GM18508 (cell line): ENCODE results near the gene ASAP2.

Experiments used
- ATAC-seq: cut with Tn5 transposase; IDR thresholded peaks from one replicate; pipeline ENCODE4 v1.9.1; 2021; ENCODE audit warnings: moderate number of reproducible peaks; ENCODE audit not compliant: insufficient read depth, unreplicated experiment

Gene ASAP2

DNA sequence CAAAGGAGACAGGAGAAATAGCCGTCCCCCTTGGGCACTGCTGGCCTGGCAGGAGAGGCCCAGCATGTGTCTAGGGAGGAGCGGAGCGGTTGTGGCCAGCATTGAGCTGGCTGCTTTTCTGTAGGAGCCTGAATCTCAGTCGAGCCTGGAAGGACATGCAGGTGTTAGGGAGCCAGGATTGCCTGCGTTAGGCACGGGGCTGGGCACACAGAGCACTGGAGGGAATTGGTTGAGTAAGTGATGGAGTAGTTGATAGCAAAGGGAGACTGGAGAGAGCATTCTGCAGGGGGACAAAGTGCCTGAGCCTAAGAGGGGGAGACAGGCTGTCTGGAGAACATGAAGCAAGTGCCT lies 22.8 kb downstream of the ASAP2 start:
- ATAC-seq, result no peak

GRCh38 chr2:9230051-9230802 lies 23.6 kb downstream of the ASAP2 start:
- no peak for ATAC-seq

DNA sequence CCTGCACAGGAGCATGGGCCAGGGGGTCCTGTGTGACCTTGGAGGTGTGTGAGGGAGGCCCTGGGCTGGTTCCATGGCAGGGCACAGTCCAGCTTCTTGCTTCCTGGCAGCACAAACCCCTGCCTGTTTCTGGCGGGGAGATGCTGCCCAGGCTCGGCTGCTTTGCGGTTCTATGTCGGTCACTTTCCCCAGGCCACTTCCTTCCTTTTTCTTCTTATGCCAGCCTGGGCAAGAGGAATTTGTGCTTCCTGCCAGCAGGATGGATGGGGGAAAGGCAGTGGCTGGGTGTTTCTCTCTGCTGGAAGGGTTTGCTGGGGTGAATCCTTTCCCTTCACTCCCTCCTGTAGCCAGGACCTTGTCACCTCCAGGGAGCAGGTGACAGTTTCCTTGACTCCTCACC lies 24.3 kb downstream of the ASAP2 start:
- ATAC-seq, result no peak

DNA sequence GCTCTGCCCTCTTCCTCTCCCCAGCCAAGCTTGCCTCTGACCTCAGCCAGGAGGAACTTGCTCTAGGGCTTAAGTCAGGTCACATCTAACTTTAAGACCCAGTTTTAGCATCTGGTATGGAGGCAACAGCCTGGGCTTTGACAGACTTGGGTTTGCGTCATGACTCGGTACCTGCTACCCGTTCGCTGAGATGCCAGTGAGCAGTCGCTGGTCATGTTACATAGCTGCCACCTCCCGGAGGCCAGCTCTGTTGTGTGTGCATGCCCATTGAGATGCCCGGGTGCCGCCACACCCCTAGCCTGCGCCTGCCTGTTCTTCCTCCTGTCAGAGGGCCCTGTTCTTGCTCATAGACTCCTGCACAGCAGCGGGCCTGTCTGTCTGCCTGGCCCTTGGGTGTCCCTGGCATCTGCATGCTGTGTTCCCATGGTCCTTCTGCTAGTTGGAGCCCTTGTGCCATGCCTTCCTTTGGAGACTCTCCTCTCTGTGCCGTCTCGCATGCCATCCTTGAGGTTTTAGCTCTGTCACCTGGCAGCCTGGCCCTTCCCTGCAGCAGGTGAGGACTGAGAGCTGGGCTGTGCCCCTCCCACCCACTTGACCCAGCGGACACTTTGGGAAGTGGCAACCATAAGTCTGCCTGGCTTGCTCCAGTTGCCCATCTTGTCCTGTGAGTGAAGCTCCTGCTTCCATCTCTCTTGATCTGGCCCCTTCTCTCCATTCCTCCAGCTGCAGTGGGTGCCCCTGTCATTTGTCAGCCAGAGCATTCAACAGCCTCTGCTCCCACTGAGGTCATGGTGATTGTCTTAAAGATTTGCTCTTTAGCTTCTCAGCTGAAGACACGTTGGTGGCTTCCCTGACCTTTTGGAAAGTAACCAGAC lies 24.9 kb downstream of the ASAP2 start:
- no peak for ATAC-seq

- no peak for ATAC-seq
Measured at GRCh38 chr2:9232166-9232479, 25.5 kb downstream of the ASAP2 start.

GRCh38 chr2:9232886-9233285 lies 26.3 kb downstream of the ASAP2 start:
- ATAC-seq, result no peak

GRCh38 chr2:9234680-9235146 lies 28.1 kb downstream of the ASAP2 start:
- no peak for ATAC-seq

DNA sequence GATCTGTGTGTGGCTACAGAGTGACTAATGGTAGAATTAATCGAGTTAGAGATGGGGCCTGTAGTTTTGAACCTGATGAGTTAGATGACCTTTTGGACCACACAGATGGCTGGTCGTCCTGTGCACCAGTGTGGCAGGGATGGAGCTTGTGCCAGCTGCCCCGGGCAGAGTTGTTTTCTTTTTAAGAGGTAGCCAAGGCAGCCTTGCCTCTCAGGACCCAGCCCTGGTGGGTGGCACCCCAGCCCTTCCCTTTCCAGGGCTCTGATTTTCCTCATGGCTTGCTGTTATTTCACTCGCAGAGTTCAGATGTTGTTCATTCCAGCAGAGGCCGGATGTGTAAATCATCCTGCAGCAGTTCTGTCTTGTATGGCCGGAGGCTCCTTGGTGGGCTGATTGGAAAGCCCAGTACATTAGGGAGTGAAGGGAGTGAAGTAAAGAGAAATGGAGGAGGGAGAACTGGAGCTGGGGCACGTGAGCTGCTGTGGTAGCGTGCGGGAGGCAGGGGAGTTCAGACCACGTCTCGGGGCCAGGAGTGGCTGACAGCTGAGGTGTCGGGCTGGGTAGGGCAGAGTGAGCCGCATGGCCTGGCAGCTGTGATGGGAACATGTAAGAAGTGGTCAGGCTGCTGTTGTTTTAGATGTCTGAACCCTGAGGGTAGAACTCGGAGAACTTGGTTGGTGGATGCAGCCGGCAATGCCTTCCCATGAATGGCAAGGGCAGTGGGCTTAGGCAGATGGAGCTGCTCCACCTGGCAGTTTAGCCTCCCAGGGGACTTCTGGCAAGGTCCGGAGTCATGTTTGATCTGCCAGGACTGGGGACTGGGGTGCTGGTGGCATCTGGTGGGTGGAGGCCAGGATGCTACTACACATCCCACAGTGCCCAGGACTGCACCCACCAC lies 28.8 kb downstream of the ASAP2 start:
- ATAC-seq, result no peak

- ATAC-seq, result no peak
Measured at GRCh38 chr2:9236045-9236344, 29.4 kb downstream of the ASAP2 start.

GRCh38 chr2:9236867-9237266 lies 30.3 kb downstream of the ASAP2 start:
- ATAC-seq, result no peak

GRCh38 chr2:9237831-9238230 lies 31.2 kb downstream of the ASAP2 start:
- ATAC-seq, result no peak

DNA sequence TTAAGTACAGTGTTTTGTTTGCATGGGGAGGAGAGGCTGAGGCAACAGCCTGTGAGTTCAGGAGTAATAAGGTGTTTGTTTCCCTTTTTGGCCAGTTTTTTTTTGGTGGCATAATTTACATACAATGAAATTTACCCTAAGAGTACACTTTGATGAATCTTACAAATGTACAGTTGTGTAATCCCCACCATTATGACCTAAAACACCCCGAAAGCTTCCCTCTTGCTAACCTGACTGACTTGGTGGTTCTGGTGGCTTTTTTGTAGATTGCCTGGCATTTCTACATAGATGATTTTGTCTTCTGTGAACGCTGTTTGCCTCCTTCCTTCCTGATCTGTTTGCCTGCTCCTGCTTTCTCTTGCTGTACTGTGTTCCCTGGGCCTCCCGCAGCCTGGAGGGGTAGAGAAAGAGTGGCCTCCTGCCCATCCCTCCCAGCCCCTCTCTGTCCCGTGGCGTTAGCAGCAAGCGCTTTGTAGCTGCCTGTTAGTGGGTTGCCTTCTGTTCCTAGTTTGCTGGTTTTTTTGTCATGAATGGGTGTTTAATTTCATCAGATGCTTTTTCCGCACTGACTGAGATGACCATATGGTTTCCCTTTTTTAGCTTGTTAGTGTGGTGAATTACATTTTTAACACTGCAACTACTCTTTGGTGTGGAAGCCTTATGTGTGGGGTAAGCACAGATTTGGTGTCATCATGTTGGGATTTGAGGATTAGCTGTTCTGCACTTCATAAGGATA lies 32.1 kb downstream of the ASAP2 start:
- ATAC-seq, result no peak

DNA sequence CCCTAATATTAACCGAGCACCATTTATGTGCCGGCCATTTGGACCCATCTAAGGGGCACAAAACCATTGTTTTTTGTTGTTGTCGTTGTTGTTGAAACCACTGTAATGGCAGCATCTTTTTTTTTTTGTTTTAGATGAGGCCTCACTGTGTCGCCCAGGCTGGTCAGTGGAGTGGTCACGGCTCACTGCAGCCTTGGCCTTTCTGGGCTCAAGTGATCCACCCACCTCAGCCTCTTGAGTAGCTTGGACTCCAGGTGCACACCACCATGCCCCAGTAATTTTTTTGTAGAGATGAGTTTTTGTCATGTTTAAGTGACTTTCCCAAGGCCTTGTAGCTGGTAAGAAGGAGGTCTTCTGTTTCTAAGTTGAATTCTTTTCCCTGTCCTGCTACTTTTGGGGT lies 33.0 kb downstream of the ASAP2 start:
- ATAC-seq, result no peak

DNA sequence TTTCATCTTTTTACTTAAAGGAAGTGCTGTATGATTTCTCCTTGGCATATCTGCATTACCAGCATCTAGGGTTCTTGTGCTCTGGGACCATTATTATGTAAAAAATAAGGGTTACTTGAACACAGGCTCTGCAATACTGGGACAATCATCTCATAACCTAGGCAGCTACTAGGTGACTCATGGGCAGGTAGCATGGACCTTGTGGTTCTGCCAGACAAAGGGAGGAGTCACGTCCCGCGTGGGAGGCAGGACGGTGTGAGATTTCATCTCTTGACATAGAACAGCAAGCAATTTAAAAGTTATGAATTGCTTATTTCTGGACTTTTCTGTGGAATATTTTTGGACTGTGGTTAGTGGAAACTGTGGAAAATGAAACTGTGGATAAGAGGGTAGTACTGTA lies 34.1 kb downstream of the ASAP2 start:
- ATAC-seq, result no peak

DNA sequence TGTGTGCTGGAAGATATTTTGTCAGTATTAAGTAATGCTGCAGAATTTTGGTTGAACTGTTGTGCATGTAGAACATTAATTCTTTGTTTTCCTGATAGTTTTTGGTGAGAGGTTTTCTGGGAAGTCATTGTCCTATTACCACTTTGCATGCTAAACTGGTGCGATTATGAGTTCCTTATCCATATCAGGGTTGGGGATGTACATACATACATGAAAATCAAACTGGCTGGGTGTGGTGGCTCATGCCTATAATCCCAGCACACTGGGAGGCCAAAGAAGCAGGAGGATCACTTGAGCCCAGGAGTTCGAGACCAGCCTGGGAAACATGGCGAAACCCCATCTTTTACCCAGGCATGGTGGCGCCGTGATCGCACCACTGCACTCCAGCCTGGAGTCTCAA lies 34.6 kb downstream of the ASAP2 start:
- ATAC-seq, result no peak

DNA sequence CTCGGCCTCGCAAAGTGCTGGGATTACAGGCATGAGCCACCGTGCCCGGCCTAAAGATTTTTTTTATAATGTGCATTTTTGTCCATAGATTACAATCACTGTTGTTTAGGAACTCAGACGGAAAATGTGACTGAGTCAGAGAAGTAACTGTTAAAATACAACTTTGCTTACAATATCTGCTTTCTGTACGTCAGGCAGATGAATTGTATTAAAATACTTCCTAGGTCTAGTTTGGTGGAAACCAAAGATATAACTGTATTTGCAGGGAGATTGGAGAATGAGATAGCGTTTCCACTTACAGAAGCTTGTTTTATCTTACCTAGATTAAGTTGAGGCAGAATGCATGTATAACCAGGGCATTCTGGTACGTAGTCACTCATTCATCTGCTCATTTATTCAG lies 36.7 kb downstream of the ASAP2 start:
- ATAC-seq, result no peak

DNA sequence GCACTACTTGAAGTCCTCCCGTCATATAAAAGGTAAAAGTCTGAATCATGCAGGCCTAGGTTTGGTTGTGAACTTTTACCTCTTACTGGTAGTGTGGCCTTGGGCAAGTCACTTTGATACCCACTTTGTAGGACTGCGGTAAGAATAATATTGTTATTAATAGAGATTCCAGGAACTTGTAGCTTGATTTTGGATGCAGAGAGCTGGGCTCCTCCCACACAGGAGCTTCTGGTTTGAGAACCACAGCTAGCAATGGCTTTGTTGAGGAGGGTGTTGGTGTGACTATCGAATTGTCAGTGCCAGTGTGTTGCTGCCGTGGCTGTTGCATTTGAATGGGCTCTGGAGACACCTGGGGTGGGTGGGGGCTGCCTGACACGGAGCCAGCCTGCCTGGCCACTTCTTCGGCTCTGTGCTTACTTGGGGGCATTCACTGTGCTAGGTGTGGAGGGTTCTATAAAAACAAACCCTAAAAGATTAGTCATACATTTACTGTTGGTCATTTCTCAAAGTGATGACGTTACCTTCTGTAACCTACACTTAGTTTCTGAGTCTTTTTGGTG lies 38.5 kb downstream of the ASAP2 start:
- ATAC-seq, result no peak

GRCh38 chr2:9247177-9247576 lies 40.6 kb downstream of the ASAP2 start:
- no peak for ATAC-seq

GRCh38 chr2:9247786-9248185 lies 41.2 kb downstream of the ASAP2 start:
- ATAC-seq, result no peak

GRCh38 chr2:9248363-9248762 lies 41.8 kb downstream of the ASAP2 start:
- ATAC-seq, result no peak
